ENCODE data around the gene ADAMTS6. TPM values are rescaled to one million over a fixed set of nuclear protein-coding genes. Genes with fewer than 3 reads are reported as not detected.

ADAMTS6 gene
- total RNA-seq, 6 donors from 2014 or later: 2.2 to 19.4 (median 6.5) TPM

GRCh38 chr5:65171645-65172044 is 310.1 kb downstream of the ADAMTS6 start:
- no peak for ATAC-seq (ENCODE audit: low FRiP score in 2 of 2)
- Histone ChIP-seq H3K4me3 (no peak overlapping the region), H3K27me3 (no peaks in the 10 kb centered on the region), H3K36me3 (peaks cover 0 to 5% (median 0%) of the 10 kb centered on the region in 4 donors), H3K4me1 (no peaks in the 10 kb centered on the region), H3K9me3 (no peaks in the 10 kb centered on the region), H3K27ac (no peak overlapping the region)
- no peak for TF ChIP-seq CTCF (IDR thresholded peaks at IDR 0.05)
- TF ChIP-seq POLR2AphosphoS5 (IDR thresholded peaks at IDR 0.05): no peak
- no peak for TF ChIP-seq EP300 (IDR thresholded peaks at IDR 0.05)
- no peak for TF ChIP-seq POLR2A (IDR thresholded peaks at IDR 0.05)
- no peak for DNase-seq
- 71 to 87% methylated on average over 4 of the region's 4 CpGs for WGBS, 2 donors

DNA sequence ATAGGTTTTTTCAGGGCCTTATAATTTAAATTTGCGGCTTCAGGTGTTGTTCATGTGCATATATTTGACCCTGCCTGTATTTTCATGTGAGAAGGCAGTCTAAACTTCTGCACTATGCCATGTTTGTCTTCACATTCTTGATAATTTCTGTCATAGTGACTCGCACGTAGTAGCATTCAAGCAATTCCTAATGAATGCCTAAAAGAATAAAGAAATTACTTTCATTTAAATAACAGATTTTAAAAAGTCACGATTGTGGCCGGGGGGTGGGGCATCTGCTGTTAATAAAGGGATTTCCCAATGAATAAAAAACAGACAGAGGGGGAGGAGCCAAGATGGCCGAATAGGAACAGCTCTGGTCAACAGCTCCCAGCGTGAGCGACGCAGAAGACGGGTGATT is 318.0 kb downstream of the ADAMTS6 start:
- DNase-seq (no peak), ATAC-seq (ENCODE audit: low FRiP score in 2 of 2) (no peak)
- Histone ChIP-seq H3K27me3 (no peaks in the 10 kb centered on the region), H3K4me3 (no peak overlapping the region), H3K4me1 (no peaks in the 10 kb centered on the region), H3K36me3 (no peaks in the 10 kb centered on the region), H3K9me3 (no peaks in the 10 kb centered on the region), H3K27ac (no peak overlapping the region)
- no peak for TF ChIP-seq EP300 (IDR thresholded peaks at IDR 0.05)
- TF ChIP-seq POLR2A (IDR thresholded peaks at IDR 0.05): no peak
- TF ChIP-seq POLR2AphosphoS5 (IDR thresholded peaks at IDR 0.05): no peak
- TF ChIP-seq CTCF (IDR thresholded peaks at IDR 0.05): no peak
- 91 to 96% methylated on average over 10 of the region's 10 CpGs for whole genome bisulfite sequencing, 2 donors

DNA sequence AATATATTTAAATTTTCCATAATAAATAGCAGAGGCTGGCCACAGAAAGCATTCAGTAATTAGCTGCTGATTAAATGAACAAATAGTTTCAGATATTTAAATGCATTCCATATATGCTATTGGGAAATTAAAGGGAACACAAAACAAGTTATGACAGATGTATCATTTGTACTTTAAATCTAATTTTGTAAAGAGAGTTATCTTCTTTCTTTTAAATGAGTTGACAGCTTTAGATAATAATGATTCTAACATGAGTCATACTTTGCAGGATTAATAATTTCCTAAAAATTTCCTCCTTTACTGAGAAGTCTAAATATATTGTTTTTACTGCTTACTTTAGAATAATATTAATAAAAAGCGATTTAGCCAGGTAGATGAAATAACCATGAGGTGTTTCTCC is 320.1 kb downstream of the ADAMTS6 start:
- TF ChIP-seq EP300 (IDR thresholded peaks at IDR 0.05) (no peak), POLR2AphosphoS5 (IDR thresholded peaks at IDR 0.05) (no peak), POLR2A (IDR thresholded peaks at IDR 0.05) (no peak), CTCF (IDR thresholded peaks at IDR 0.05) (no peak)
- no peak for DNase-seq
- H3K36me3 ChIP-seq: no peaks in the 10 kb centered on the region
- H3K27ac ChIP-seq: no peak overlapping the region
- H3K4me3 ChIP-seq: no peak overlapping the region
- no peaks in the 10 kb centered on the region for H3K4me1 ChIP-seq
- ATAC-seq (ENCODE audit: low FRiP score in 2 of 2): no peak
- WGBS, 2 donors: 85 to 92% methylated on average over 1 of the region's 1 CpG
- no peaks in the 10 kb centered on the region for H3K27me3 ChIP-seq
- no peaks in the 10 kb centered on the region for H3K9me3 ChIP-seq

GRCh38 chr5:65157906-65158603 is 323.7 kb downstream of the ADAMTS6 start:
- no peaks in the 10 kb centered on the region for H3K36me3 ChIP-seq
- no peaks in the 10 kb centered on the region for H3K4me1 ChIP-seq
- ATAC-seq (ENCODE audit: low FRiP score in 2 of 2) (no peak), DNase-seq (no peak)
- no peak overlapping the region for H3K27ac ChIP-seq
- no peaks in the 10 kb centered on the region for H3K27me3 ChIP-seq
- TF ChIP-seq CTCF (IDR thresholded peaks at IDR 0.05) (no peak), POLR2A (IDR thresholded peaks at IDR 0.05) (no peak), POLR2AphosphoS5 (IDR thresholded peaks at IDR 0.05) (no peak), EP300 (IDR thresholded peaks at IDR 0.05) (no peak)
- H3K9me3 ChIP-seq: no peaks in the 10 kb centered on the region
- H3K4me3 ChIP-seq: no peak overlapping the region
- WGBS, 2 donors: 64 to 66% methylated on average over 4 of the region's 4 CpGs

GRCh38 chr5:65156933-65157332 is 324.8 kb downstream of the ADAMTS6 start:
- no peaks in the 10 kb centered on the region for H3K27me3 ChIP-seq
- no peak for DNase-seq
- no peak for ATAC-seq (ENCODE audit: low FRiP score in 2 of 2)
- H3K9me3 ChIP-seq: no peaks in the 10 kb centered on the region
- TF ChIP-seq CTCF (IDR thresholded peaks at IDR 0.05) (no peak), EP300 (IDR thresholded peaks at IDR 0.05) (no peak), POLR2A (IDR thresholded peaks at IDR 0.05) (no peak), POLR2AphosphoS5 (IDR thresholded peaks at IDR 0.05) (no peak)
- no peak overlapping the region for H3K27ac ChIP-seq
- no peaks in the 10 kb centered on the region for H3K4me1 ChIP-seq
- no peaks in the 10 kb centered on the region for H3K36me3 ChIP-seq
- WGBS, 2 donors: 88 to 97% methylated on average over 2 of the region's 2 CpGs
- no peak overlapping the region for H3K4me3 ChIP-seq

Data from upper lobe of left lung (tissue), 6 donors.